ENCODE measurements around the gene LIX1L. TPM values are rescaled to one million over a fixed set of nuclear protein-coding genes. Genes with fewer than 3 reads are reported as not detected.

LIX1L gene
- total and polyA plus RNA-seq, 10 donors, result 11.0 to 52.9 (median 36.3) TPM

- Histone ChIP-seq H3K36me3 (peaks cover 0 to 57% (median 27%) of the 10 kb centered on the region in 6 donors), H3K27me3 (replicated peaks in 1 of 7) (no peaks in the 10 kb centered on the region), H3K27ac (peak overlapping the region in 7 of 8 donors; percentile 84 to 93 (median 93)), H3K4me1 (peaks cover 10 to 63% (median 34%) of the 10 kb centered on the region in 6 donors), H3K4me3 (peak overlapping the region; percentile 82 to 92 (median 88)), H3K9me3 (no peaks in the 10 kb centered on the region)
- intact Hi-C loops (cut with DNase I; ENCODE audit: low total_unique reads), result no loop called here
- DNase-seq, result no peak
- TF ChIP-seq POLR2A (IDR thresholded peaks at IDR 0.05), result no peak
- TF ChIP-seq, protein P1, sequence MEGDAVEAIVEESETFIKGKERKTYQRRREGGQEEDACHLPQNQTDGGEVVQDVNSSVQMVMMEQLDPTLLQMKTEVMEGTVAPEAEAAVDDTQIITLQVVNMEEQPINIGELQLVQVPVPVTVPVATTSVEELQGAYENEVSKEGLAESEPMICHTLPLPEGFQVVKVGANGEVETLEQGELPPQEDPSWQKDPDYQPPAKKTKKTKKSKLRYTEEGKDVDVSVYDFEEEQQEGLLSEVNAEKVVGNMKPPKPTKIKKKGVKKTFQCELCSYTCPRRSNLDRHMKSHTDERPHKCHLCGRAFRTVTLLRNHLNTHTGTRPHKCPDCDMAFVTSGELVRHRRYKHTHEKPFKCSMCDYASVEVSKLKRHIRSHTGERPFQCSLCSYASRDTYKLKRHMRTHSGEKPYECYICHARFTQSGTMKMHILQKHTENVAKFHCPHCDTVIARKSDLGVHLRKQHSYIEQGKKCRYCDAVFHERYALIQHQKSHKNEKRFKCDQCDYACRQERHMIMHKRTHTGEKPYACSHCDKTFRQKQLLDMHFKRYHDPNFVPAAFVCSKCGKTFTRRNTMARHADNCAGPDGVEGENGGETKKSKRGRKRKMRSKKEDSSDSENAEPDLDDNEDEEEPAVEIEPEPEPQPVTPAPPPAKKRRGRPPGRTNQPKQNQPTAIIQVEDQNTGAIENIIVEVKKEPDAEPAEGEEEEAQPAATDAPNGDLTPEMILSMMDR (IDR thresholded peaks at IDR 0.05 in 8 of 11, conservative IDR thresholded peaks at IDR 0.05 in 3 of 11), result no peak
- no peak for TF ChIP-seq POLR2AphosphoS5 (IDR thresholded peaks at IDR 0.05)
- 73 to 89% (median 84%) methylated on average over 5 of the region's 5 CpGs for WGBS, 5 donors
These were observed 40.2 kb downstream of the LIX1L start for GRCh38 chr1:145917595-145917994.

- H3K4me1 ChIP-seq, result peaks cover 10 to 55% (median 31%) of the 10 kb centered on the region in 6 donors
- intact Hi-C loops (cut with DNase I; ENCODE audit: low total_unique reads), result no loop called here
- H3K27me3 ChIP-seq (replicated peaks in 1 of 7), result no peaks in the 10 kb centered on the region
- no peak for DNase-seq
- H3K4me3 ChIP-seq, result no peak overlapping the region
- 73 to 92% (median 86%) methylated on average over 5 of the region's 5 CpGs for WGBS, 5 donors
- no peaks in the 10 kb centered on the region for H3K9me3 ChIP-seq
- H3K27ac ChIP-seq, result no peak overlapping the region
- peaks cover 0 to 57% (median 33%) of the 10 kb centered on the region in 6 donors for H3K36me3 ChIP-seq
- TF ChIP-seq POLR2A (IDR thresholded peaks at IDR 0.05) (no peak), POLR2AphosphoS5 (IDR thresholded peaks at IDR 0.05) (no peak)
- TF ChIP-seq, protein P1 (IDR thresholded peaks at IDR 0.05 in 8 of 11, conservative IDR thresholded peaks at IDR 0.05 in 3 of 11), result no peak
These were observed 41.1 kb downstream of the LIX1L start for GRCh38 chr1:145916745-145917144.

DNA sequence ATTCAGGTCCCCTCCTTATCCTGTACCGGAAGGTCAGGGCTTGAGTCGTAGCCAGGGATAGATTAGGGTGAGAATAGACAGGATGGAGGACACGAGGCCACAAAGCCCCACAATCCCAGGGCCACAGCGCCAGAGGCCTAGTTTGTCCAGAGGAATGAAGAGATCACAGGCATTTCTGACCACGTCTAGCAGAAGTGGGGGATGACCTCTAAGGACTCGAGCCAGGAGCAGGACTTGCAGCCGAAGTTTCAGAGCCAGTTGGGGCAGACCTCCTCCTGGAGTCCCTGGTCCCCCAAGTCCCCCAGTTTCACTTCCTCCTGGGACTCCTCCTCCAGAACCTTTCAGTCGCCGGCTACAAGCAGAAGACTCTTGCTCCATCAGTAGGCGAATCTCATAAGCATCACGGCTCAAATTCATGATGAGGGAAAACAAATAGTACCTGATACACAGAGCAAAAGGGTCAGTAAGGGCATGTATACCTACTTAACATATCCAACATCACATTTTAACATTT is 45.6 kb downstream of the LIX1L start:
- Histone ChIP-seq H3K4me3 (no peak overlapping the region), H3K36me3 (peaks cover 0 to 67% (median 44%) of the 10 kb centered on the region in 6 donors), H3K9me3 (no peaks in the 10 kb centered on the region), H3K27ac (no peak overlapping the region), H3K27me3 (replicated peaks in 1 of 7) (no peaks in the 10 kb centered on the region), H3K4me1 (peaks cover 0 to 29% (median 15%) of the 10 kb centered on the region in 6 donors)
- intact Hi-C loops (cut with DNase I; ENCODE audit: low total_unique reads), result no loop called here
- no peak for TF ChIP-seq POLR2A (IDR thresholded peaks at IDR 0.05)
- TF ChIP-seq, protein P1 (IDR thresholded peaks at IDR 0.05 in 8 of 11, conservative IDR thresholded peaks at IDR 0.05 in 3 of 11), result no peak
- no peak for TF ChIP-seq POLR2AphosphoS5 (IDR thresholded peaks at IDR 0.05)
- WGBS, 5 donors, result 68 to 85% (median 78%) methylated on average over 11 of the region's 11 CpGs
- no peak for DNase-seq

DNA sequence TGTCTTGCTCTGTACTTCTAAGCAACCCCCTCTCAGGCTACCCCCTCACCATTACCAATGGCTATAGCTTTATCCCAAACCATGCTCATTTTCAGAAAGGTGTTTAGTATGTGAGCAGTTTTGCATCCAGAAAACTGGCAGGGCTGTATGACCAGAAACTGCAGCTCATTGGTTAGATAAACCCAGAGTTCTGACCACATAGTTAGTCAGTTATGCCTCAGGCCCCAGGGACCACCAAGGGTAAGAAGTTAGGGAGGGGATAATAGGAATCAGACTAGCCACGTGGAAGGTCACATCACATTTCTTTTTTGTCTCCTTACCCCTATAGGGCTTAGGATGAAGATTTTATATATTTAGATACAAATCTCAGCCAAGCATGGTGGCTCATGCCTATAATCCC is 49.2 kb downstream of the LIX1L start:
- no peak overlapping the region for H3K4me3 ChIP-seq
- intact Hi-C loops (cut with DNase I; ENCODE audit: low total_unique reads), result no loop called here
- no peak for DNase-seq
- TF ChIP-seq POLR2A (IDR thresholded peaks at IDR 0.05) (no peak), POLR2AphosphoS5 (IDR thresholded peaks at IDR 0.05) (no peak)
- TF ChIP-seq, protein P1 (IDR thresholded peaks at IDR 0.05 in 8 of 11, conservative IDR thresholded peaks at IDR 0.05 in 3 of 11), result no peak
- H3K9me3 ChIP-seq, result no peaks in the 10 kb centered on the region
- H3K4me1 ChIP-seq, result peaks cover 0 to 10% (median 5%) of the 10 kb centered on the region in 6 donors
- 65 to 91% (median 88%) methylated on average over 1 of the region's 1 CpG for WGBS, 5 donors
- H3K27me3 ChIP-seq (replicated peaks in 1 of 7), result no peaks in the 10 kb centered on the region
- H3K27ac ChIP-seq, result no peak overlapping the region
- peaks cover 0 to 33% (median 23%) of the 10 kb centered on the region in 6 donors for H3K36me3 ChIP-seq

Measured in spleen (tissue), 11 donors.